Left forelimb (tissue), 1 donor: ENCODE measurements around the gene BMAL1.

Experiments used
- DNase-seq: peaks from one replicate; pipeline ENCODE4 v3.0.0-alpha.2; 2018; ENCODE audit warnings: low spot score

The BMAL1 gene

GRCh38 chr11:13291800-13292199, 14.2 kb downstream of the BMAL1 start:
- DNase-seq = no peak

GRCh38 chr11:13292970-13293369, 15.4 kb downstream of the BMAL1 start:
- DNase-seq = no peak

GRCh38 chr11:13294178-13294577, 16.6 kb downstream of the BMAL1 start:
- DNase-seq = no peak

GRCh38 chr11:13294771-13295579, 17.4 kb downstream of the BMAL1 start:
- no peak for DNase-seq

- no peak for DNase-seq
Measured at GRCh38 chr11:13297308-13297916, 19.8 kb downstream of the BMAL1 start.

- DNase-seq = no peak
Measured at GRCh38 chr11:13297917-13298356, 20.3 kb downstream of the BMAL1 start.

- no peak for DNase-seq
Measured at GRCh38 chr11:13298765-13299164, 21.2 kb downstream of the BMAL1 start.

- no peak for DNase-seq
Measured at GRCh38 chr11:13301522-13301921, 23.9 kb downstream of the BMAL1 start.

GRCh38 chr11:13302420-13302958, 24.9 kb downstream of the BMAL1 start:
- no peak for DNase-seq

- no peak for DNase-seq
Measured at GRCh38 chr11:13303668-13304649, 26.4 kb downstream of the BMAL1 start.

GRCh38 chr11:13304655-13305335, 27.2 kb downstream of the BMAL1 start:
- no peak for DNase-seq

GRCh38 chr11:13308704-13309103, 31.1 kb downstream of the BMAL1 start:
- no peak for DNase-seq

GRCh38 chr11:13309156-13309555, 31.6 kb downstream of the BMAL1 start:
- DNase-seq = no peak

- DNase-seq = no peak
Measured at GRCh38 chr11:13310443-13310842, 32.9 kb downstream of the BMAL1 start.

- no peak for DNase-seq
Measured at GRCh38 chr11:13311570-13311969, 34.0 kb downstream of the BMAL1 start.

GRCh38 chr11:13313005-13313819, 35.6 kb downstream of the BMAL1 start:
- DNase-seq = no peak

GRCh38 chr11:13314676-13315394, 37.2 kb downstream of the BMAL1 start:
- no peak for DNase-seq

- DNase-seq = no peak
Measured at GRCh38 chr11:13315517-13316432, 38.2 kb downstream of the BMAL1 start.

- DNase-seq = no peak
Measured at GRCh38 chr11:13316528-13316961, 39.0 kb downstream of the BMAL1 start.
